ENCODE data around the gene HSH2D.

HSH2D gene

DNA sequence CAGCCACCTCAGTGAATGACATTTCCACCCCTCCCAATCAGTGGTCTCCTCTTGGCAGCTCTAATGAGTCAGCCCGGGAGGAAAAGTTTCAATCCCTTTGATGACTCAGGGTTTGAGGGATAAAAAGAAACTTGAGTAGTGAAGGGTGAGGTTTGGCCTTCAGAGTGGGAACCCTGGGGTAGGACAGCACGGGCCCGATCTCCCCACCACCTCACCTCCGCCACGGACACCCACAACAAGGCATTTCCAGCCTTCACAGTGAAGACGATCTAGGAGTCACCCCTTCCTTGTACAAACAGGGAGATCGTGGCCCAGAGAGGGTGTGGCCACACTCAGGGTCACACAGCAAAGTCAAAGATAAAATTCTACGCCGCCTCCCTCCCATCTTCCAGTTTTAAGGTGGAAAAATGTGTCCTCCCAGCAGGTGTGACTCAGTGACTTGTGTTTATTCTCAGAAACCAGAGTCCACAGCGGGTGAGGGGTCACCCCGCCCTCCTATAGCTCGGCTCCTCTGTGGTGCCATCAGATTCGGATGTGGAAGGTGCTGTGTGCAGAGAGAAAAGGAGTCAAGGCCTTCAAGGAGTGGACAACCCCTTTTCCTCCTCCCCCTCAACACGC is 17.6 kb downstream of the HSH2D start:
- no peak overlapping the region for H3K4me2 ChIP-seq (ENCODE audit: low read length)
- no peaks in the 10 kb centered on the region for H3K27me3 ChIP-seq (ENCODE audit: low read depth, low read length)
- peaks cover 15% of the 10 kb centered on the region; the same call in 1 of the 2 replicates for H3K4me1 ChIP-seq (ENCODE audit: low read length)
- peaks cover 23% of the 10 kb centered on the region for H3K36me3 ChIP-seq (replicated peaks; ENCODE audit: low read depth, low read length)
- no peak overlapping the region for H3K4me3 ChIP-seq (ENCODE audit: low read length)
- H3K79me2 ChIP-seq (ENCODE audit: low read length), result no peaks in the 10 kb centered on the region
- 0 out of 2 replicates have a peak, but pooled peaks cover 5% of the 10 kb centered on the region for H4K20me1 ChIP-seq (ENCODE audit: insufficient read depth, low read length)
- H3K9me3 ChIP-seq (ENCODE audit: insufficient read depth, low read length), result no peaks in the 10 kb centered on the region
- H3K27ac ChIP-seq (ENCODE audit: low read length), result no peak overlapping the region
- TF ChIP-seq, protein P1, sequence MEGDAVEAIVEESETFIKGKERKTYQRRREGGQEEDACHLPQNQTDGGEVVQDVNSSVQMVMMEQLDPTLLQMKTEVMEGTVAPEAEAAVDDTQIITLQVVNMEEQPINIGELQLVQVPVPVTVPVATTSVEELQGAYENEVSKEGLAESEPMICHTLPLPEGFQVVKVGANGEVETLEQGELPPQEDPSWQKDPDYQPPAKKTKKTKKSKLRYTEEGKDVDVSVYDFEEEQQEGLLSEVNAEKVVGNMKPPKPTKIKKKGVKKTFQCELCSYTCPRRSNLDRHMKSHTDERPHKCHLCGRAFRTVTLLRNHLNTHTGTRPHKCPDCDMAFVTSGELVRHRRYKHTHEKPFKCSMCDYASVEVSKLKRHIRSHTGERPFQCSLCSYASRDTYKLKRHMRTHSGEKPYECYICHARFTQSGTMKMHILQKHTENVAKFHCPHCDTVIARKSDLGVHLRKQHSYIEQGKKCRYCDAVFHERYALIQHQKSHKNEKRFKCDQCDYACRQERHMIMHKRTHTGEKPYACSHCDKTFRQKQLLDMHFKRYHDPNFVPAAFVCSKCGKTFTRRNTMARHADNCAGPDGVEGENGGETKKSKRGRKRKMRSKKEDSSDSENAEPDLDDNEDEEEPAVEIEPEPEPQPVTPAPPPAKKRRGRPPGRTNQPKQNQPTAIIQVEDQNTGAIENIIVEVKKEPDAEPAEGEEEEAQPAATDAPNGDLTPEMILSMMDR (IDR thresholded peaks at IDR 0.05; ENCODE audit: low read depth, low read length), result no peak
- no peak for TF ChIP-seq EZH2phosphoT487 (IDR thresholded peaks at IDR 0.05; ENCODE audit: low read depth)
- H2AFZ ChIP-seq (ENCODE audit: low read depth, low read length), result no peak overlapping the region
- no peak overlapping the region for H3K9ac ChIP-seq (ENCODE audit: low read length)

DNA sequence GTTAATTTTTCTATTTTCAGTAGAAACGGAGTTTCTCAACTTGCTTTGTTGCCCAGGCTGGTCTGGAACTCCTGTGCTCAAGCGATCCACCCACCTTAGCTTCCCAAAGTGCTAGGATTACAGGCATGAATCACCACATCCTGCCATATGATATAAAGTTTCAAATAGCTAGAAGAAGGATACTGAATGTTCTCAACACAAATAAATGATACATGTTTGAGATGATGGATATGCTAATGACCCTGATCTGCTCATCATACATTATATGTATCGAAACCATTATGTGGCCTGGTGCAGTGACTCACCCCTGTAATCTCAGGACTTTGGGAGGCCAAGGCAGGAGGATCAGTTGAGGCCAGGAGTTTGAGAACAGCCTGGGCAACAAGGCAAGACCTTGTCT is 18.4 kb downstream of the HSH2D start:
- no peaks in the 10 kb centered on the region for H3K9me3 ChIP-seq (ENCODE audit: insufficient read depth, low read length)
- H3K4me1 ChIP-seq (ENCODE audit: low read length), result peaks cover 14% of the 10 kb centered on the region; the same call in 1 of the 2 replicates
- H3K4me2 ChIP-seq (ENCODE audit: low read length), result no peak overlapping the region
- no peak overlapping the region for H3K9ac ChIP-seq (ENCODE audit: low read length)
- peaks cover 16% of the 10 kb centered on the region for H3K36me3 ChIP-seq (replicated peaks; ENCODE audit: low read depth, low read length)
- no peak overlapping the region for H2AFZ ChIP-seq (ENCODE audit: low read depth, low read length)
- 0 out of 2 replicates have a peak, but pooled peaks cover 5% of the 10 kb centered on the region for H4K20me1 ChIP-seq (ENCODE audit: insufficient read depth, low read length)
- H3K4me3 ChIP-seq (ENCODE audit: low read length), result no peak overlapping the region
- no peak overlapping the region for H3K27ac ChIP-seq (ENCODE audit: low read length)
- H3K79me2 ChIP-seq (ENCODE audit: low read length), result no peaks in the 10 kb centered on the region
- TF ChIP-seq, protein P1 (IDR thresholded peaks at IDR 0.05; ENCODE audit: low read depth, low read length), result no peak
- no peak for TF ChIP-seq EZH2phosphoT487 (IDR thresholded peaks at IDR 0.05; ENCODE audit: low read depth)
- H3K27me3 ChIP-seq (ENCODE audit: low read depth, low read length), result no peaks in the 10 kb centered on the region

DNA sequence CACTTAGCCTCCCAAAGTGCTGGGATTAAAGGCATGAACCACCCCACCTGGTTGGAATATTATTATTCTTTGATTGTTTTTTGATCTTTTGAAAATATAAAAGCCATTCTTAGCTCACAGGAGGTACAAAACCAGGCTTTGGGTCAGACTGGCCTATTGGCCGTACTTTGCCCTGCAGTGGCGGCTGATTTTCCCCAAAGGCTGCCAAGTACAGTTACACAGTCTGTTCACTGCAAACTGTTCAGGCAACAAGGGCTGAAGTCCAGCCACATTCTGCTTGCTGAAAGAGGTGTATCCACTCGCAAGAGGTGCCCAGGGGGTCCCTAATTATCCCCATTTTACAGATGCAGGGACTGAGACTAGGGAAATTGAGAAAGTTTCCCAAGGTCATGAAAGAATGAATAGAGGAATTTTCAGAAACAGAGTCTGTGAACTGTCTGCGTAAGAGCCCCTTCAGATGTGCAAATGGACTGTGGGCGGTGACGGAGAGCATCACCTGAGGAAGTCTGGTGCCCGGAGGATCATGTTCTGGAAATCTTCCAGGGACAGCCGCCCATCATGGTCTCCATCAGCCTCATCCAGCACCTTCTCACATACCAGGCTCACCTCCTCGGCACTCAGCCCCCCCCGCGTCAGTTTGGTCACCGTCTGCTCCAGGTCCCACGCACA is 20.9 kb downstream of the HSH2D start:
- peaks cover 36% of the 10 kb centered on the region for H3K4me1 ChIP-seq (ENCODE audit: low read length)
- no peaks in the 10 kb centered on the region for H4K20me1 ChIP-seq (ENCODE audit: insufficient read depth, low read length)
- H3K4me3 ChIP-seq (ENCODE audit: low read length), result no peak overlapping the region
- TF ChIP-seq, protein P1 (IDR thresholded peaks at IDR 0.05; ENCODE audit: low read depth, low read length), result no peak
- TF ChIP-seq EZH2phosphoT487 (IDR thresholded peaks at IDR 0.05; ENCODE audit: low read depth), result no peak
- H3K9me3 ChIP-seq (ENCODE audit: insufficient read depth, low read length), result no peaks in the 10 kb centered on the region
- peaks cover 5% of the 10 kb centered on the region for H3K36me3 ChIP-seq (replicated peaks; ENCODE audit: low read depth, low read length)
- H3K79me2 ChIP-seq (ENCODE audit: low read length), result no peaks in the 10 kb centered on the region
- H3K27ac ChIP-seq (ENCODE audit: low read length), result no peak overlapping the region
- H3K4me2 ChIP-seq (ENCODE audit: low read length), result no peak overlapping the region
- no peak overlapping the region for H2AFZ ChIP-seq (ENCODE audit: low read depth, low read length)
- no peaks in the 10 kb centered on the region for H3K27me3 ChIP-seq (ENCODE audit: low read depth, low read length)
- H3K9ac ChIP-seq (ENCODE audit: low read length), result no peak overlapping the region

DNA sequence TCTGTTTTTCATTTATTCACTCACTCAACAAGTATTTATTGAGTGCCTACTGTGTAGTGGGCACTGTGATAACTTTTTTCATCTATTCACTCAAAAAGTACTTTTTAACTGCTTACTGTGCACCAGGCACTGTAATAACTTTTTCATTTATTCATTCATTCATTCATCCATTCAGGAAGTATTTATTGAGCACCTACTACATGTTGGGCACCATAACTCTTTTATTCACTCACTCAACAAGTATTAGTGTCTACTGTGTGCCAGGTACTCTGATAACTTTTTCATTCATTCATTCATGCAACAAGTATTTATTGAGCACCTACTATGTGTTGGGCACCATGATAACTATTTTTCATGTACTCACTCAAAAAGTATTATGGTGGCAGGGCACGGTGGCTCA is 22.9 kb downstream of the HSH2D start:
- TF ChIP-seq EZH2phosphoT487 (IDR thresholded peaks at IDR 0.05; ENCODE audit: low read depth), result no peak
- TF ChIP-seq, protein P1 (IDR thresholded peaks at IDR 0.05; ENCODE audit: low read depth, low read length), result no peak
- Histone ChIP-seq H3K27me3 (ENCODE audit: low read depth, low read length) (no peaks in the 10 kb centered on the region), H3K36me3 (replicated peaks; ENCODE audit: low read depth, low read length) (peaks cover 5% of the 10 kb centered on the region), H3K9ac (ENCODE audit: low read length) (no peak overlapping the region), H3K4me2 (ENCODE audit: low read length) (no peak overlapping the region), H4K20me1 (ENCODE audit: insufficient read depth, low read length) (no peaks in the 10 kb centered on the region), H3K79me2 (ENCODE audit: low read length) (no peaks in the 10 kb centered on the region), H3K4me1 (ENCODE audit: low read length) (peaks cover 28% of the 10 kb centered on the region), H3K9me3 (ENCODE audit: insufficient read depth, low read length) (no peaks in the 10 kb centered on the region), H2AFZ (ENCODE audit: low read depth, low read length) (no peak overlapping the region), H3K4me3 (ENCODE audit: low read length) (no peak overlapping the region), H3K27ac (ENCODE audit: low read length) (no peak overlapping the region)

Data from OCI-LY3 (cell line).